Calu3 (cell line): ENCODE measurements around the gene HSPH1. TPM values are rescaled to one million over a fixed set of nuclear protein-coding genes. Genes with fewer than 3 reads are reported as not detected.

ENCODE experiments used
- BruUV-seq: library from RNA; stranded (reverse); fragments of 400-500 nt; replicated peaks from 2 replicates; lab custom pipeline; 2021; lab: Mats Ljungman, UMichigan
- CTCF ChIA-PET: fragments of 300-600 bp; sonication (Branson Sonifier 250); formaldehyde crosslinking; loops from one replicate; lab custom pipeline; 2022; ENCODE audit warnings: antibody characterized with exemption; lab: Charles Lee
- DNase-seq: peaks from one replicate; pipeline ENCODE4 v3.0.0; 2022
- H3K27ac Mint-ChIP-seq: one replicate; pipeline ENCODE4 v1.8.0; 2022; ENCODE audit warnings: mixed read lengths; ENCODE audit not compliant: unreplicated experiment
- H3K27me3 Mint-ChIP-seq: one replicate; pipeline ENCODE4 v1.8.0; 2022; ENCODE audit warnings: mixed read lengths; ENCODE audit not compliant: unreplicated experiment
- H3K36me3 Mint-ChIP-seq: one replicate; pipeline ENCODE4 v1.8.0; 2022; ENCODE audit warnings: mild to moderate bottlenecking, moderate library complexity, mixed read lengths; ENCODE audit not compliant: insufficient read depth, unreplicated experiment
- H3K4me1 Mint-ChIP-seq: one replicate; pipeline ENCODE4 v1.8.0; 2022; ENCODE audit warnings: mild to moderate bottlenecking, low read depth, mixed read lengths; ENCODE audit not compliant: unreplicated experiment
- H3K4me3 Mint-ChIP-seq: one replicate; pipeline ENCODE4 v1.8.0; 2022; ENCODE audit warnings: mild to moderate bottlenecking, low read depth, moderate library complexity, mixed read lengths; ENCODE audit not compliant: unreplicated experiment
- H3K9me3 Mint-ChIP-seq: one replicate; pipeline ENCODE4 v1.8.0; 2022; ENCODE audit warnings: low read depth, mixed read lengths; ENCODE audit not compliant: unreplicated experiment
- CTCF ChIP-seq: fragments of 200-600 bp; IDR thresholded peaks from one replicate; pipeline ENCODE4 v1.8.0; 2022; ENCODE audit warnings: antibody characterized with exemption; ENCODE audit not compliant: unreplicated experiment
- intact Hi-C: fragments of 100-400 bp; cut with micrococcal nuclease; formaldehyde crosslinking; loops from one replicate; pipeline ENCODE4 v1.10.0; 2022; ENCODE audit not compliant: unreplicated experiment
- total RNA-seq: library from RNA; stranded (reverse); gene quantifications from 2 replicates; pipeline ENCODE4 v1.2.3, GENCODE V29; 2022

Gene HSPH1
- total RNA-seq, 1 experiment from 2014 or later = 216 TPM

- intact Hi-C loops = no loop called here
- TF ChIP-seq CTCF = no peak
- BruUV-seq = TSS peak; percentile 89
These were observed 676 bp upstream of the HSPH1 start for GRCh38 chr13:31162151-31163008.

GRCh38 chr13:31160857-31161556, 697 bp downstream of the HSPH1 start:
- CTCF ChIA-PET = interaction anchor here (1.1 kb wide), 1 partner anchor 39 kb away, joined by 4 read pairs; the partner anchor contains the start of gene B3GLCT
- peaks cover 49% of the 10 kb centered on the region for H3K36me3 Mint-ChIP-seq
- no peak for TF ChIP-seq CTCF
- H3K4me1 Mint-ChIP-seq = no peaks in the 10 kb centered on the region
- no peaks in the 10 kb centered on the region for H3K9me3 Mint-ChIP-seq
- no peaks in the 10 kb centered on the region for H3K27me3 Mint-ChIP-seq
- peak overlapping the region; percentile 90 for H3K27ac Mint-ChIP-seq
- H3K4me3 Mint-ChIP-seq = peak overlapping the region; percentile 93
- intact Hi-C loops = no loop called here
- BruUV-seq = no TSS peak
- DNase-seq = peak; percentile 20

More at GRCh38 chr13:31162151-31163008, 676 bp upstream of the HSPH1 start:
- Mint-ChIP-seq H3K9me3 (no peaks in the 10 kb centered on the region), H3K4me1 (no peaks in the 10 kb centered on the region), H3K27ac (peak overlapping the region; percentile 90), H3K27me3 (no peaks in the 10 kb centered on the region), H3K36me3 (peaks cover 49% of the 10 kb centered on the region), H3K4me3 (peak overlapping the region; percentile 93)
- CTCF ChIA-PET = no interaction called here
- DNase-seq = peak; percentile 90

- H3K36me3 Mint-ChIP-seq = peaks cover 57% of the 10 kb centered on the region
- no peak for TF ChIP-seq CTCF
- no peaks in the 10 kb centered on the region for H3K4me1 Mint-ChIP-seq
- no peaks in the 10 kb centered on the region for H3K9me3 Mint-ChIP-seq
- BruUV-seq = no TSS peak
- intact Hi-C loops = no loop called here
- no peaks in the 10 kb centered on the region for H3K27me3 Mint-ChIP-seq
- no peak for DNase-seq
- H3K27ac Mint-ChIP-seq = peak overlapping the region; percentile 90
- CTCF ChIA-PET = no interaction called here
- peak overlapping the region; percentile 93 for H3K4me3 Mint-ChIP-seq
These were observed 2.4 kb downstream of the HSPH1 start for GRCh38 chr13:31159306-31159705.

GRCh38 chr13:31154939-31155338, 6.8 kb downstream of the HSPH1 start:
- CTCF ChIA-PET = interaction anchor here (0.6 kb wide), 1 partner anchor 57 kb away, joined by 4 read pairs; no protein-coding TSS in a partner anchor

More at GRCh38 chr13:31154939-31155338, 6.8 kb downstream of the HSPH1 start:
- peak overlapping the region; percentile 19 for H3K4me3 Mint-ChIP-seq
- peak overlapping the region; percentile 36 for H3K27ac Mint-ChIP-seq
- H3K36me3 Mint-ChIP-seq = peaks cover 55% of the 10 kb centered on the region
- peaks cover 6% of the 10 kb centered on the region for H3K4me1 Mint-ChIP-seq
- intact Hi-C loops = no loop called here
- no peaks in the 10 kb centered on the region for H3K9me3 Mint-ChIP-seq
- BruUV-seq = no TSS peak
- no peak for TF ChIP-seq CTCF
- no peak for DNase-seq
- no peaks in the 10 kb centered on the region for H3K27me3 Mint-ChIP-seq
